Suppressor macrophage treated with lipopolysaccharide for 4 hours (primary cell): ENCODE measurements around the gene OTOGL.
"Not testable (repeated sequence)": the region's sequence is repeated elsewhere in the genome, so short reads cannot be mapped to it uniquely, and the experiment has no call there.

Source experiments
- DNase-seq: peaks from one replicate; pipeline ENCODE4 v3.0.0-alpha.2; 2020

The OTOGL gene

DNA sequence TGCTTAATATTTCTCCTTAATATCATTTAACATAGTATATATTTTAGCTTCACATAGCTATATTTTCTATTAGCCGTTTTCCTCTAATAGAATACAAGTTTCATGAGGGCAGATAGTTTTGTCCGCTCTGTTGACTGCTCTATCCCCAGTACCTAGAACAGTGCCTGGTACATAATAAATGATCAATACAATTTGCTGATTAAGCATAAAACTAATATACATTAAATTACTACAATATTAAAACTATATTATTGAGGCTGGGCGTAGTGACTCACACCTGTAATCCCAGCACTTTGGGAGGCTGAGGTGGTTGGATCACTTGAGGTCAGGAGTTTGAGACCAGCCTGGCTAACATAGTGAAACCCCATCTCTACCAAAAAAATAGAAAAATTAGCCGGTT lies 128.6 kb downstream of the OTOGL start:
- DNase-seq = not testable (repeated sequence)

DNA sequence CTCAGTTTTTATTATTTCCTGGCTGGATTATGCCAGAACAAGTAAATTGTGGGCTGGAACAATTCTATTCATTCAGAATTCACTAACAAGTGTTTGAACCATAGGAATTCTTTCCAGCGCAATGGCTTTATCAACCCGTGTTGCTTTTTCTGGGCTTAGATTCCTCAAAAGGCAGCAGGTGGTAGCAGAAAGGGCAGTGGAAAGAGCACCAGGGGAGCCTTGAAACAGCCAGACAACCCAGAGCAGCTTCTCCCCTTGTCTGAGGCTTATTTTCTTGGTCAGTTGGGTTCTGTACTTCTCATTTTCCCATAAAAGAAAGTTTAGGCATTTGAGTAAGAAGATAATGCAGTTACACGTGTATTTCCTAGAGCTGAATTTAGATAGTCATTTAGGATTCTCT lies 130.7 kb downstream of the OTOGL start:
- DNase-seq = no peak

DNA sequence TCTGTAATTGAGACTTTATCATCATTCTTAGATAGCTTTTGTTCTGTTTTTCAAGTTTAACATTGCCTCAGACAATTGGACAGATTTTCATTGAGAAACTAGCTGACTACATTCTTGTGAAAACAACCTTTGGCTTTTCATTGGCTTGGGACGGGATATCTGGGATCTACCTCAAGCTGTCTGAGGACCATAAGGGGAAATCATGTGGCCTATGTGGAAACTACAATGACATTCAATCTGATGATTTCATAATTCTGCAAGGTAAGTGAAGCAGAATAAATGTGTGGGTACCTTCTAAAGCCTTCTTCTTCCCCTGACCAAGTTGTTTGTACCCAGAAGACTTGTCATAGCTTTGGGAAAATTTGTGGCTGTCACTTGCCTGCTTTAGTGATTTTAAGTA lies 133.5 kb downstream of the OTOGL start:
- DNase-seq = no peak

DNA sequence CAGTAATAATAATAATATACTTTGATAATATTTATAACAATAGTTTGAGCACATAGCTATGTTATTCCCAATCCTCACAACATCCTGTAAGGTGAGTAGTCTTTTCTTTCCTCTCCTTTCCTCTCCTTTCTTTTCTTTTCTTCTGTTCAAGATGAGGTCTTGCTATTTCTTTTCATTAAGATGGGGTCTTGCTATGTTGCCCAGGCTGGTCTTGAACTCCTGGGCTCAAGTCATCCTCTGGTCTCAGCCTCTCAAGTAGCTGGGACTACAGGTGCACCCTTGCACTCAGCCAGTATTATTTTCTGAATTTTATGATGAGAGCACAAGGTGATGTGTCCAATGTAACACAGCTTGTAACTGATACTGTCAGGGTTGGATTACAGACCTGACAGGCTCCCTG lies 134.6 kb downstream of the OTOGL start:
- no peak for DNase-seq

DNA sequence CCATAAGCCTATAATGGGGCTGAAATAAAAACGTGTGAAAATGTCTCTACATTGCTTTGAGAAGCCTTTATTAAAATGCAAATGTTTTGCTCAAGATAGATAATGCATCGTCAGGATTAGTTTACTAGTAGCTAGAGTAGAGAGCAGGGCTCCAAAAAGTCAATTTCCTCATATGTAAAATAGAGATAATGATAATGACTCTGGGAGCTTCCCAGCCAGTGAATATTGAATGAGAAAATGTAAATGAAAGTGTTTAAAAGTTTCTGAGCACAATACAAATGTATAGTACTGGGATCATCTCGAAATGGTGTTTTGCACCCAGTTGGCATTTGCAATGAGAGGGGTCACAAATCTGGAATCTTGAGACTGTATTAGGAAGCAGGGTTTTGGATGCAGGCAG lies 135.3 kb downstream of the OTOGL start:
- DNase-seq = no peak

DNA sequence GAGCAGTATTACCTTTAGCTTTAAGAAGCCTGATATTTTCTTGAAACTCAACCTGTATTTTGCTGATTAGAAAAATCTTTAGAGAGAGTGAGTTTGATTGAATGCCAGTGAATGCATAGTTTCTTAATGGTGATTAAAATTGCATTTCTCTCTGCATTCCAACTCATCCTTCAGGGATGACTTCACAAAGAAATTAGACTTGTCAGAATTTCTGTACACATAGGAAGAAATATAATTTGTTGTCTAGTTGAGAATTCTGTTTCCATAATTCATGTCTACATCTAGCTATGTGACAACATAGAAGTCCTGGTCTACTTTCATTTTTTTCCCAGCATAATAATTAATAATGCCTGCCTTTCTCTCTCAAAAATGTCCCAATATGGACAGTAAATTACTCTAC lies 136.6 kb downstream of the OTOGL start:
- no peak for DNase-seq

DNA sequence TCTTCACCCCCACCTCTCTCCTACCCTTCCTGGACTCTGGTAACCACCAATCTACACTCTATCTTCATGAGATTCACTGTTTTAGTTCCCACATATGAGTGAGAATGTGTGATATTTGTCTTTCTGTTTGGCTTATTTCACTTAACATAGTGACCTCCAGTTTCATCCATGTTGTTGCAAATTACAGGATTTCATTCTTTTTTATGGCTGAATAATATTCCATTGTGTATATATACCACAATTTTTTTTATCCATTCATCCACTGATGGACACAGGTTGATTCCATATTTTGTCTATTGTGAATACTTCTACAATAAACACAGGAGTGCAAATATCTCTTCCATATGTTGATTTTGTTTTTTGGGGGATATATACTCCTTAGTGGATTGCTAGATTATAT lies 140.5 kb downstream of the OTOGL start:
- no peak for DNase-seq

DNA sequence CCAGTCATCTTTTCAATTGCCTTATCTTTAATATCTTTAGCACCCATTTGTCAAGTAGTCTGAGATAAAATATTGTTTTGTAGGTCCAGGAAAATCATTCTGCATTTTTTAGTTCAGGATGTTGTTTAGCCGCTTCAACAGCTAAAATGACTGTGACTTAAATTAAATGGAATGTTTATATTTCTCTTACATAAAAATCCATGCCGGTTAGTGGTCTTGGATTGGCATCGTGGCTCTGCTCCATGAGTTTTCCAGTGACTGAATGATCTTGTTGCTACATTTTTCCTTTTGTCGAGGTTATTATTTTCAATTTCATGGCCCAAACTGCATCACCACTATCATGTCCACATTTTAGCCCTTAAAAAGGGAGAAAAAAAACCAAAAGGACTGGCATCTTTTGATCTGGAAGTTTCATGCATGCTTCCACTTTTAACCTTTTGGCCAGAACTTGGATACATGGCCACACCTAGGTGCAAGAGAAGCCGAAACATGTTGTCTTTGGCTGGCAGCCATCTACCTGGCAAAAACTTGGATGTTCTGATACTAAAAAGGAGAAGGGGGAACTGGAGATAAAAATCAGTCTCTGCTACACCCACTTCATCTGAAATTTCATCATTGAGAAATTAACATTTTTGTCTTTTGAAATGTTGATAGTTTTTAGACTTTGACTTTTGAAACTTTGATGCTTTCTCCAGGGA lies 142.4 kb downstream of the OTOGL start:
- DNase-seq = no peak

DNA sequence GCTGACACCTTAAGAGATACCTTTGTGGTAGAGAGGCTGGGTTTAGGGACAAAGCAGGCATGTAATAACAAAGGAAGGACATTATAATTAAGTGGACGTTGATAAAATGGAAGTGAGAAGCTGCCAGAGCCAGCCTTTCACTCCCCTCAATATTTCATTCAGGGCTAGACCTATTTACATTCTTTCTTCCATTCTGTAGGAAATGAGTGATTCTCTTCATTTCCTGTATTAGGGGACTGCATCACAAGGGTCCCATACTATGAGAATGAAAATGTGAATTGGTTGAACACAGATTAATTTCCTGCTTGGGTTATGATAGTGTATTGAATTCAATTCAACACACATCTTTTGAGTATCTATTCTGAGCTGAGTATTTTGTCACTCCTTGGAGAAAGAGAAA lies 143.0 kb downstream of the OTOGL start:
- DNase-seq = no peak

DNA sequence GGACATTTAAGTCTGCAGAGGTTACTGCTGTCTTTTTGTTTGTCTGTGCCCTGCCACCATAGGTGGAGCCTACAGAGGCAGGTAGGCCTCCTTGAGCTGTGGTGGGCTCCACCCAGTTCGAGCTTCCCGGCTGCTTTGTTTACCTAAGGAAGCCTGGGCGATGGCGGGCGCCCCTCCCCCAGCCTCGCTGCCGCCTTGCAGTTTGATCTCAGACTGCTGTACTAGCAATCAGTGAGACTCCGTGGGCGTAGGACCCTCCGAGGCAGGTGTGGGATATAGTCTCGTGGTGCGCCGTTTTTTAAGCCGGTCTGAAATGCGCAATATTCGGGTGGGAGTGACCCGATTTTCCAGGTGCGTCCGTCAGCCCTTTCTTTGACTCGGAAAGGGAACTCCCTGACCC lies 150.2 kb downstream of the OTOGL start:
- DNase-seq = not testable (repeated sequence)

DNA sequence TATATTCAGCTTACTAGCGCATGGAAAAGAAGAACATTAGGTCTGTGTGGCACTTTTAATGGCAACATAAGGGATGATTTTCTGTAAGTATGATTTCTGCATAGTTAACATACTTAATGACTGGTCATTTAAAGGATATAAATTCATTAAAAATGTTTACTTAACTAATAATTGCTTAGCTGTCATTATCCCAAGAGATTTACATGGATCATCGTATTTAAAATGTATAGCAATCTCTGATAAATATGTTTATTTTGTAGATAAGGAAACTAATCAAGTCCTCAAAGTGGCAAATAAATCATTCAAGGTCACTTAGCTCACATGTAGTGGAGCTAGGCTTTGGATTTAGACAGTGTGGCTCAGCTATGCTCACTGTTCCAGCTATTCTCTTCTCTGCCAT lies 158.6 kb downstream of the OTOGL start:
- no peak for DNase-seq

DNA sequence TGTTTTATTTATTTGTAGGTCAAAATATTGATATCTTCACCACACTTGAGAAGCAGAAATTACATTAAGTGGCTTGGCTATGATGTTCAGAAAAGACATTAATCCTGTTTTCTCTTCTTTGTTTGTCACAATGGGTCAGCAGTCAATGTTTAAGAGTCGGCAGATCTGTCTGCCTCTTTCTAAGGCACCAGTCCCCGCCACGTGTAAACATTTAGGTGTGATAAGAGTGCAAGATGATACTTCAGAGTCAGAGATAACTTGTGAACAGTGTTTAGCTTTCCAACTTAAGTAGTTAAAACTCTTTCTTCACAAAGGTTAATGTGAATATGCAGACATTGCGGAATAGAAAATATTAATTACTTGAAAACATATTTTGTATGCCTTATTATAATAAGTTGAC lies 160.9 kb downstream of the OTOGL start:
- no peak for DNase-seq

DNA sequence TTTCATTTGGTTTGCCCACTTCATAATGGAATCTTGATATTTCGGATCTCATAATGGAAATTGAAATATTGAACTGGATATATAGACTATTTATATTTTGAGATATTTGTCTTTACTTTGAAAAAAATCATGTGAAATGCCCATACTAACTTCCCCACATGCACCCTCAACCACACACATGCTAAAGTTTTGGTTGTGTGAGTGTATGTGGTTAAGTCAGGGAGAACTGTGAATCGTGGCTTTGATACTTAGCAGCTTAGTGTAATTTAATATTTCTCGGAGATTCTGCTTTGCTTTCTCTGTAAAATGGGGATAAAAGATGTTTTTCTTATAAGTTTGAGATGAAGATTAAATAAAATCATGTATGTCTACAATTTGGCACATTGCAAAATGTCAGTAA lies 162.1 kb downstream of the OTOGL start:
- DNase-seq = no peak

DNA sequence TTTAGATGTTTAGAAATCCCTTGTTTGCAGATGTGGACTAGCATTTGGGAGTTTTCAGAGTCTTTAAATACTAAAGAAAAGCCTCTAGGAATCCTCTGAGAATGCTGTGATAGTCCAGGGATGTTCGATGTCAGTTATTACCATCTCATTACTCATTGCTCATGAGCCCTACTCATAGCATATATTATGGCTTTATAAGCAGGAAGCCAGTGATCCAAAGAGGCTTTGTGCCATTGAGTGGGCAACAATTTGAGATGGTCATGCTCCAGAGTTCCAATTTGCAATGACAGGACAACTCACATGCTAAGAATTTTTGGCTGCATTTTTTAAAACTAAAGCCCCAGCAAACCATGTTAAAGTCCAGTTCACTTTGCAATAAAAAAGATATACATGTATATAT lies 163.0 kb downstream of the OTOGL start:
- DNase-seq = no peak

DNA sequence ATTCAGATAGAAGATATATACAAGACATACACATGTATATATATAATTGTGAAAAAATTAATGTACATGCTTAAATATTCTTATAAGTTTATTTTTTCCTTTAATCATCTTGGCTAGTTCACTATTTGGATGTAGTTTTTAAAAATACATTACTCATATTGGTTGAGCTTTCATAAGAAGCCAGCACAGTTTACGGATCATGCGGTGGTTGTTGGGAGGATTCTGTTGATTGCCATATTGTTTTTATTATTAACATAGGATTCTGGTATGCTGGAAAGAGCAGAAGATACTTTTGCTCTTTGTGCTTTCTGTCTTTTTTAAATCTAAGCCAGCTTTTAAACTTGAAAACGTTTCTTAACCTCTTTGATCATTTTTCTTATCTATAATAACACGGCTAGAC lies 163.4 kb downstream of the OTOGL start:
- no peak for DNase-seq

DNA sequence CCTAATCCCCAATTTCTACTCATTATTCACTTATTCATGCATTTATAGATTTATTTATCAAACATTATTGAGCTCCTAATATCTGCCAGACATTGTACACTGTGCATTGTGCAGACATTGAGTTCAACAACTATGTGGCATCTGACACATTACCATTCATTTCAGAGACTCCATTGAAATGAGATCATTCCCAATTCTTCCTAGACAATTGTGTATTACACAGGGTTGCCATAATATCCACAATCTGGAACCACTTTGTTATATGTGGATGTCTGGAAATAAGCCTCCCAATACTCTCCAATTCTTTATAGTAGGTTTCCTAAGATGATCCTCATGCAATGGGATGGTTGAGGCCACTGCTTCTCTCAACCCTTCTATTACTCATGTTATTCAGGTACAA lies 165.0 kb downstream of the OTOGL start:
- DNase-seq = no peak

DNA sequence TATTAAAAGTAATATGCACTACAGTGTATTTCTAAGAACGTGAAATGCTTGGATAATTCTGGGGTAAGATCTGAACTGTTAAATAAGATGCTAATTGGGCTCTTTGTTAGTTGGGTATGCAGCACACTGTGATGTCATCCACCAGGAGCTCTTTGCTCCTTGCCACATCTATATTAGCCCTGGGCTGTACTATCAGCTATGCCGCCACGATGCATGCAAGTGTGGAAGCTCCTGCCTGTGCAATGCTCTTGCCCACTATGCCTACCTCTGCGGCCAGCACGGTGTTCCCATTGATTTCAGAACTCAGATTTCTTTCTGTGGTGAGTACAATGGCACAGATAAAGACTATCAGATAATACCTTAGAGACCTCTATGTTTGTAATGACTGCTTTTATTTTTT lies 165.6 kb downstream of the OTOGL start:
- DNase-seq = no peak

DNA sequence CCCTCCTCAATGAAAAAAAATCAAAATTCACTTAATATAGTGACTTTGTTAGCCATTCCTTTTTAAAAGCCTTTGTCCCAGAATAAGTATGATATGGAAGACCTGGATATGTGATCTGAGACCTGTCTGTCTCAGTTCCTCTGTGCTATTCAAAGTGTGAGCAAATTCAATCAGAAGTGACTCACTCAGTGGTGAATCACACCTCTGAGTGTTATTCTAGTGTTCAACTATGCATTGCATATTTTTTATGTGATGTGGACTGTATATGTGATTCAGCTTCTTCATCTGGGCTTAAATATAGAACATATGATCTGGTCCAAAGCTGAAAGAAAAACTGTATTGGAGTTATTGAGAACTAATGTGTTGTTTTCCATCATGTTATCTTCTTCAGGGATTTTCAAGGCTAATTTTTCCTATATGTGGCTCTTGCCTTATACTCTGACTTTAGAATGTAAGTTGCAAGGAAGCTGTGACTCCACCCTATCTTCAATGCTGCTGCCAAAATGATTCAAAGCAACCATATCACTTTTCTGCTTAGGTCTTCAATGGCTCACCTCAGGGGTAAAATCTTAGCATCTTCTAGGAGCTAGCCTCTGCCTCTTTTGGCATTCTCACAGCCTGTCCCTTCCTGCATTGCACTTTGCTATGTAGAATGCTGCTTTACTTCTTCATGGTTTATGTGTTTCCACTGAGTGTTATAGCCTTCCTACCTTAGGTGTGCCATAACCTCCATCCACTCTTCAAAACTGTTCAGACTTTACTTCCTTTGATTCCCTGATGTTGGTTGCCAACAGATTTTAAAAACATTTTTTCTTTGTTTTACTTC lies 169.8 kb downstream of the OTOGL start:
- DNase-seq = no peak

DNA sequence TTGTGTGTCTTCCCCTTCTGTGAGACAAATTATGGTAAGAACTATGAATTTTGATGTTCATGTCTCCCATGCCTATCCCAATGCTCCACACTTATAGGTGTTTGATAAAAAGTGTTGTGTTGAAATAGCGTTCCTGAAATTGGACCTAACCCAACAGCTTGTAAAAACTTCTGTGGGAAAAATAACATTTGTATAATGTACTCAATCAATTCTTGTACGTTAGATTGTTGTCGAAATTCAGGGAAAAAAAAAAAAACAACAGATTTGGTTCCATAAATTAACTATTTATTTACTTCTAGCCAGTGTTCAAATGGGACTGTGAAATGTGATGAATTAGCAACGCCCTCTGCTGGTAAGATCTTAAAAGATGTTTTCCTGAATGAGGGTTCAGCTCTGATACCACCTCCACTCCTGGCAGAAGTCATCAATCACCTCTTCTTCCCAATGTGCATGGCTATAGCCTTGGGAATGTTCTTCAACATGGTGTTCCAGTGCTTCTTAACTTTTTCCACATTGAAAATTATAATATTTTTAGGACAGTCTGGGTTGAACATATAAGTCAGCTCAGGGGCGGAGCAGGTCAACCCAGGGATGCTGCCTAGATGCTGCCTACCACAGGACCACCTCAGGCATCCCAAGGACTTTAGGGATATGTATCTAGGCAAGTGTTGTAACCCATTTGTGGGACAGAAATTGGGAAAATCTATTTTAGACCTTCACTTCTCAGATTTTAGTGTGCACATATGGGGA lies 170.6 kb downstream of the OTOGL start:
- peak; percentile 48 for DNase-seq

DNA sequence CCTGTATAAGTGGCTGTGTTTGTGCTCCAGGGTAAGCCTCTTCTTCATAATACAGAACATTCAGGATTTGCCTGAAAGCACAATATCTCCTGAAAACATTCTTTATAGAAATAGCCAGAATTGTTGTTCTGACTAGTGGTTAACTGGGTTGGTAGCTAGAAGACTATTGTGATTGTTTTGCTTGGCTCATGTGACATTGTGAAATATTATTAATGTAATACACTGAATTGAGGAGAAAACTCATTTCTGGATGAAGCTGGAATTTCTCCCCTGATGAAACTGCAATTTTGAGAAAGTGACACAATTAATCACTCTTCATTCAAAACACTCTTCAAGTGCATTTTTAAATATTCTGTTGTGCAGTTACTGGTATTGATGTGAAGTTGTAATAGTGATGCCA lies 172.4 kb downstream of the OTOGL start:
- no peak for DNase-seq

DNA sequence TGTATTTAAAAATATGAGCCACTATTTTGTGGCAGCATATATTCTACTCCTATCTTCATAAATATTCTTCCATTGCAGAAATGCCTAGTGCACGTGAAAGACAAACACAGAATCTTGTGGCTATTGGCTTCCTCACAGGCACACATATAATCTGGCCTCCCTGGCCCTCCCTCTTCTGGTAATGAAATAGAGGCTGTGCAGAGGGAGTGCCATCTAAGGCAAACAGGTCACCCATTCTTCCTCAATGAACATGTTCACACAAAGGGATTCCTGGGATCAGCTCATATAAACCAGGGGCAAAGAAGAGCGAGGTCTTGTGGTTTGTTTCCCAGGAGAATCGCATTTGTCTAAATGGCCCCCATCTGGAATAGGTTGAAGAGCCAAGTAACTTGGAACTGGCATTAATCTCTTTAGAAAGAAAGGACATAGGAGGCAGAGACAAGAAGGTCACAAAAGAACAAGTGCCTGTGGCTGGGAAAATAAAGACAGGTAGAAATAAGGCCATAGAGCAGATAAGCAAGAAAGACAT lies 173.1 kb downstream of the OTOGL start:
- DNase-seq = no peak

DNA sequence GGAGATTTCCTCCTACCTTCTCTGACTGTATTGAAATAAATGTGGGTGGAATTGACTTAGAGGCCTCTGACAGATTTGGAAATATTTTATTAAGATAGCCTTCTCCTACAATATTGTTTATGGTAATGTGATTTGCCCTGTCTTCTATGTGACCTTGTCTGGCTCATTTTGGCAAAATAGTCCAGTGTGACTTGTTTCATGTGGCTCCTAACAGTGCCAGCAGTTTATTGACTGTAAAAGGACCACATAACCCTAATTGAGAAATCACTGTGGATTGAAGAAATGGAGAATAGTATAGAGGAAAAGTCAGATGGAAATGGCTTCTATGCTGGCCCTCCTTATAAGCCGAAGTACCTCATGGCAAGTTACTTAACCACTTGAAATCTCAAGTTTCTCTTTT lies 173.8 kb downstream of the OTOGL start:
- DNase-seq = no peak

DNA sequence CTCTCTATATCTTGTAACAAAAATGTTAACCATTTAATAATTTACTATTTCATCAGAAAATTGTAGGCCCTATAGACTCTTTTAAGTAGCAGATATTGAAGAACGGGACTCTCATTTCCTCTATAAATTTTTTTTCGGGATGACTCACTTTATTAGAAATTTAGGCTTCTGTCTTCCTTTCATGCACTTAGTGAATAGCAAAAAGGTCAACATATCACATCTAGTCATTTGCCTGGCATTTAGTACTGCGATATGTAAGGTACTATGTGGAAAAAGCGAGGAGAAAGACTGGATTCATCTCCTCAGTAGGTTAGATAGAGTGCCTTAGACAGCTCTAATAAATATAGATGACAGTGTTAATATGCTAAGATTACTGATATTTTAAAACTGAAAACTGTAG lies 178.4 kb downstream of the OTOGL start:
- DNase-seq = no peak

DNA sequence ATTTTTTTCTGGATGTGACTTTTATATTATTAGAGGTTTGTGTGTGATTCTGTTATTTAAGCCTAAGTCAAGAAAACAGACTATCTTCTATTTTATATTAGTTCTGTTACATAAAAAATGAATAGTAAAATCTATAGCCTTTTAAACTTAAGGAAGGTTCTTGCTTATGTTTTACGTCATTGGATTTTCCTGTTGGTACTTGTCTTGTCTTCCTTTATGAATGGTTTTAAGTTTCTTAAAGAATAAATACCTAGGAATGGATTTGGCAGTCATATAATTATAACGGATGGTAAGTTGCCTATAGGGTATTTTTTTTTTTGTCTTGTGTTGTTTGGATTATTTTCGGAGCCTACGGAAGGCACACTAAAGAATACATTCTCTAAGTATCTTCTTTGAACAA lies 182.9 kb downstream of the OTOGL start:
- no peak for DNase-seq
